PC-3 (cell line): ENCODE measurements around the gene TOM1L2.

Experiments used
- EZH2 ChIP-seq: fragments of 300-600 bp; sonication (generic); IDR thresholded peaks from one replicate; pipeline ENCODE4 v1.6.1; 2017; ENCODE audit warnings: antibody characterized with exemption, mild to moderate bottlenecking, low read length; ENCODE audit not compliant: unreplicated experiment
- TF ChIP-seq, protein P1 (sequence below): fragments of 300-600 bp; sonication (generic); conservative IDR thresholded peaks from 2 replicates; pipeline ENCODE4 v1.5.1; 2017; ENCODE audit warnings: antibody characterized with exemption, low read depth, mild to moderate bottlenecking, low read length

DNA sequence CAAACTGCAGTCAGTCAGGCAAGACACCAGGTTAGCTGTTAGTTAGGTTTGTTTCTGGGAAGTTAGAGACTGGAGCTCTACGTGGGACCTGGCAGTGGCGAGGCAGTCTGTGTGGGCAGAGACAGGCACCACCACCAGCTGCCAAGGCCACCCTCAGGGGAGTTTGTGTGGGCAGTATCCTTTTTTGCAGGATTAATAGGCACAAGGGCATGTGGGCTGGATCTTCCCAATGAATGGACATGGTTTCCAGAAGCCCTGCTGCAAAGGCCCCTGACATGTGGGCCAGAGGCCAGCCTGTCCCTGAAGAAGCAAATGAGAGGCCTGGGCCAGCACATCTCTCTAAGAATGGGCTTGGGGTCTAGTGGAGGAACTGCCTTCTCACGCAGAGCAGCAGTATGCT is 116.2 kb downstream of the TOM1L2 start:
- TF ChIP-seq, protein P1, sequence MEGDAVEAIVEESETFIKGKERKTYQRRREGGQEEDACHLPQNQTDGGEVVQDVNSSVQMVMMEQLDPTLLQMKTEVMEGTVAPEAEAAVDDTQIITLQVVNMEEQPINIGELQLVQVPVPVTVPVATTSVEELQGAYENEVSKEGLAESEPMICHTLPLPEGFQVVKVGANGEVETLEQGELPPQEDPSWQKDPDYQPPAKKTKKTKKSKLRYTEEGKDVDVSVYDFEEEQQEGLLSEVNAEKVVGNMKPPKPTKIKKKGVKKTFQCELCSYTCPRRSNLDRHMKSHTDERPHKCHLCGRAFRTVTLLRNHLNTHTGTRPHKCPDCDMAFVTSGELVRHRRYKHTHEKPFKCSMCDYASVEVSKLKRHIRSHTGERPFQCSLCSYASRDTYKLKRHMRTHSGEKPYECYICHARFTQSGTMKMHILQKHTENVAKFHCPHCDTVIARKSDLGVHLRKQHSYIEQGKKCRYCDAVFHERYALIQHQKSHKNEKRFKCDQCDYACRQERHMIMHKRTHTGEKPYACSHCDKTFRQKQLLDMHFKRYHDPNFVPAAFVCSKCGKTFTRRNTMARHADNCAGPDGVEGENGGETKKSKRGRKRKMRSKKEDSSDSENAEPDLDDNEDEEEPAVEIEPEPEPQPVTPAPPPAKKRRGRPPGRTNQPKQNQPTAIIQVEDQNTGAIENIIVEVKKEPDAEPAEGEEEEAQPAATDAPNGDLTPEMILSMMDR, result no peak
- TF ChIP-seq EZH2, result no peak
